AG04450 (cell line): Measurements from ENCODE around the gene ITGAL. TPM values are rescaled to one million over a fixed set of nuclear protein-coding genes. Genes with fewer than 3 reads are reported as not detected.

ENCODE experiments used
- CTCF ChIA-PET: fragments of 300-600, 350-600 bp; formaldehyde crosslinking; extraction: SDS; loops from one replicate; lab custom pipeline; 2022; ENCODE audit warnings: antibody characterized with exemption, inconsistent platforms; lab: Charles Lee
- POLR2A ChIA-PET: fragments of 350-600 bp; formaldehyde crosslinking; extraction: SDS; loops from one replicate; lab custom pipeline; 2021; ENCODE audit warnings: antibody characterized with exemption, inconsistent platforms; lab: Yijun Ruan, JAX
- DNase-seq: peaks from one replicate; pipeline ENCODE4 v3.0.0-alpha.2; 2011; ENCODE audit warnings: low read depth, low spot score
- H3K27ac ChIP-seq: one replicate; pipeline ENCODE4 v1.5.1; 2012; ENCODE audit warnings: low read depth, low read length, control low read depth
- H3K27me3 ChIP-seq: one replicate; pipeline ENCODE4 v1.6.0; 2012; ENCODE audit warnings: low read length; ENCODE audit not compliant: control insufficient read depth, insufficient read depth
- H3K4me3 ChIP-seq: 2 replicates; pipeline ENCODE4 v1.5.1; 2011; ENCODE audit warnings: mild to moderate bottlenecking, low read depth, low read length, control low read depth
- H3K9me3 ChIP-seq: 2 replicates; pipeline ENCODE4 v1.5.1; 2012; ENCODE audit warnings: low read length; ENCODE audit not compliant: control insufficient read depth, insufficient read depth
- polyA plus RNA-seq: library from polyadenylated mRNA; depleted of rRNA; stranded (reverse); fragments of >200 nt; gene quantifications from 2 replicates; pipeline ENCODE4 v1.2.3, GENCODE V29; 2011
- TF ChIP-seq, protein P1 (sequence below): IDR thresholded peaks from 2 replicates; pipeline ENCODE4 v1.5.1; 2011; ENCODE audit warnings: low read depth, low read length, control low read depth, inconsistent platforms

Gene ITGAL
- polyA plus RNA-seq, 1 experiment = not detected

- no peaks in the 10 kb centered on the region for H3K27me3 ChIP-seq
- H3K9me3 ChIP-seq = no peaks in the 10 kb centered on the region; the same call in 1 of the 2 replicates
- no peak for DNase-seq
- TF ChIP-seq, protein P1, sequence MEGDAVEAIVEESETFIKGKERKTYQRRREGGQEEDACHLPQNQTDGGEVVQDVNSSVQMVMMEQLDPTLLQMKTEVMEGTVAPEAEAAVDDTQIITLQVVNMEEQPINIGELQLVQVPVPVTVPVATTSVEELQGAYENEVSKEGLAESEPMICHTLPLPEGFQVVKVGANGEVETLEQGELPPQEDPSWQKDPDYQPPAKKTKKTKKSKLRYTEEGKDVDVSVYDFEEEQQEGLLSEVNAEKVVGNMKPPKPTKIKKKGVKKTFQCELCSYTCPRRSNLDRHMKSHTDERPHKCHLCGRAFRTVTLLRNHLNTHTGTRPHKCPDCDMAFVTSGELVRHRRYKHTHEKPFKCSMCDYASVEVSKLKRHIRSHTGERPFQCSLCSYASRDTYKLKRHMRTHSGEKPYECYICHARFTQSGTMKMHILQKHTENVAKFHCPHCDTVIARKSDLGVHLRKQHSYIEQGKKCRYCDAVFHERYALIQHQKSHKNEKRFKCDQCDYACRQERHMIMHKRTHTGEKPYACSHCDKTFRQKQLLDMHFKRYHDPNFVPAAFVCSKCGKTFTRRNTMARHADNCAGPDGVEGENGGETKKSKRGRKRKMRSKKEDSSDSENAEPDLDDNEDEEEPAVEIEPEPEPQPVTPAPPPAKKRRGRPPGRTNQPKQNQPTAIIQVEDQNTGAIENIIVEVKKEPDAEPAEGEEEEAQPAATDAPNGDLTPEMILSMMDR = no peak
- ChIA-PET CTCF (interaction anchor here (0.6 to 1.8 kb wide), 2 partner anchors 70 to 79 kb away, joined by 4 to 6 read pairs; no protein-coding TSS in a partner anchor), POLR2A (interaction anchor here (0.6 kb wide), 1 partner anchor 71 kb away, joined by 3 read pairs; no protein-coding TSS in a partner anchor)
- H3K4me3 ChIP-seq = no peak overlapping the region
- H3K27ac ChIP-seq = no peak overlapping the region
Observed at GRCh38 chr16:30528799-30529457, 56.4 kb downstream of the ITGAL start.

GRCh38 chr16:30530163-30531037 is 57.9 kb downstream of the ITGAL start:
- no peak for DNase-seq
- Histone ChIP-seq H3K27ac (no peak overlapping the region), H3K9me3 (no peaks in the 10 kb centered on the region; the same call in 1 of the 2 replicates), H3K4me3 (no peak overlapping the region), H3K27me3 (no peaks in the 10 kb centered on the region)
- TF ChIP-seq, protein P1 = no peak
- POLR2A ChIA-PET = interaction anchor here (0.6 kb wide), 1 partner anchor 135 kb away, joined by 10 read pairs; the partner anchor contains the start of gene ZNF48
- CTCF ChIA-PET = interaction anchor here (0.5 to 0.6 kb wide), 2 partner anchors 38 to 81 kb away, joined by 3 read pairs; no protein-coding TSS in a partner anchor

GRCh38 chr16:30532285-30533145 is 60.0 kb downstream of the ITGAL start:
- TF ChIP-seq, protein P1 = no peak
- Histone ChIP-seq H3K4me3 (no peak overlapping the region), H3K27me3 (no peaks in the 10 kb centered on the region), H3K27ac (no peak overlapping the region), H3K9me3 (no peaks in the 10 kb centered on the region; the same call in 1 of the 2 replicates)
- ChIA-PET POLR2A (no interaction called here), CTCF (no interaction called here)
- no peak for DNase-seq

GRCh38 chr16:30533146-30533522 is 60.6 kb downstream of the ITGAL start:
- Histone ChIP-seq H3K4me3 (no peak overlapping the region), H3K9me3 (no peaks in the 10 kb centered on the region; the same call in 1 of the 2 replicates), H3K27ac (no peak overlapping the region), H3K27me3 (no peaks in the 10 kb centered on the region)
- POLR2A ChIA-PET = no interaction called here
- CTCF ChIA-PET = no interaction called here
- DNase-seq = no peak
- TF ChIP-seq, protein P1 = no peak
